Heart left ventricle (tissue), 13 donors: ENCODE measurements around the gene ERMP1.

Experiments used
- POLR2A ChIP-seq, 2 donors: fragments of 450-650 bp; IDR thresholded peaks; one replicate each; pipeline ENCODE4 v1.6.1; 2017; ENCODE audit warnings: antibody characterized with exemption in 2 of 2, mild to moderate bottlenecking in 2 of 2, moderate library complexity in 2 of 2
- TF ChIP-seq, protein P1 (sequence below), 12 donors: fragments of 200-600 bp; sonication (generic) in 4 of 12; IDR thresholded peaks; one replicate each; pipeline versions ENCODE4 v1.5.0 to v1.8.0; 2018 to 2022; ENCODE audit warnings: antibody characterized with exemption in 12 of 12, mild to moderate bottlenecking in 5 of 12
- donor health status: ischemic (EF 13 %, LVEDD 7.1; RV severe dilation, severe dysfunction).
- donor health status: DM: no; HTN: yes; CAD: no.
- donor health status: DM: no; HTN: no; CAD: no.
- donor health status: ischemic (EF 25% LVEDD 6.9; RV normal size, moderate dysfunction).
- donor health status: ischemic (EF 25% LVEDD 5.7; RV mildly dilated, moderate dysfunction).
- donor health status: ischemic (EF 35%, LVEDD 5.7; RV mildly dilated, moderate dysfunction).
- donor health status: nonischemic (EF 11% LVEDD 7.7; RV severe dilation, severe dysfunction).
- donor health status: DM: yes; HTN: yes; CAD: no.
- donor health status: PGD.
- donor health status: ischemic (EF 29% LVEDD 5.4; RV normal size, mild dysfunction).
- donor health status: nonischemic (EF 23%, LVEDD 6.1; RV moderate dilation, normal function).

DNA sequence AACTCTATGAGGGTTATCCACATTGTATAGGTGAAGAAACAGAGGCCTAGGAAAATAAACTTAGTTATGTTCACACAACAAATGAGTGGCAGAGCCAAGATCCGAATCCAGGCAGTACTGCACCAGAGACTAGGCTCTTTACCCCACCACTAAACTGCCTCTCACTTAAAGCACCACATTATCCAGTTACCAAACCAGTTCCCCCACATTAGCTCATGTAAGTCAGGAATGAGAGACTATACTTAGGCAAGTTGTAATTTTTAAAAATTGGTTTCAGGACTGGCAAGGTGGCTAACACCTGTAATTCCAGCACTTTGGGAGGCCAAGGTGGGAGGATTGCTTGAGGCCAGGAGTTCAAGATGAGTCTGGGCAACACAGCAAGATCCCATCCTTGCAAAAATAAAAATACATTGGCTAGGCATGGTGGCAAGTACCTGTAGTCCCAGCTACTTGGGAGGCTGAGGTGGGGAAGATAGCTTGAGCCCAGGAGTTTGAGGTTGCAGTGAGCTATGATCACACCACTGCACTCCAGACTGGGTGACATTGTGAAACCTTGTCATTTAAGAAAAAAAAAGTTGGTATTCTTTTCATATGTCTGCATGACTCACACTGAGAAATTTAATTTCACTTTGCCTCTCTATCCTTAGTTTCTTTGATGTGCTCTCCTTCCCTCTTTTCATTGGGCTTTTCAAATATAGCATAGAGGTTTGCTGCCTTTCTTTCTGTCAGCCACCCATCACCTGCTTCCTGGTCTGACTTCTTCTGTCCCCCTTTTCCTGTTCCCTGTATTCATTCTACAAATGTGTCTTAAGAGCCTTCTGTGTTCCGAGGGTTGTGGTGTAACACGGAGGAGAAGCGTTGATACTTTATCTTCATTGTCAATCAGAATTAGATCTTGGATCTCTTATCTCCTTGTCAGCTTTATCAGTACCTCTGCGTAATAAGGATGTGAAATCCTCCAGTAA lies 64.7 kb downstream of the ERMP1 start:
- TF ChIP-seq POLR2A (IDR thresholded peaks at IDR 0.05), result no peak
- TF ChIP-seq, protein P1, sequence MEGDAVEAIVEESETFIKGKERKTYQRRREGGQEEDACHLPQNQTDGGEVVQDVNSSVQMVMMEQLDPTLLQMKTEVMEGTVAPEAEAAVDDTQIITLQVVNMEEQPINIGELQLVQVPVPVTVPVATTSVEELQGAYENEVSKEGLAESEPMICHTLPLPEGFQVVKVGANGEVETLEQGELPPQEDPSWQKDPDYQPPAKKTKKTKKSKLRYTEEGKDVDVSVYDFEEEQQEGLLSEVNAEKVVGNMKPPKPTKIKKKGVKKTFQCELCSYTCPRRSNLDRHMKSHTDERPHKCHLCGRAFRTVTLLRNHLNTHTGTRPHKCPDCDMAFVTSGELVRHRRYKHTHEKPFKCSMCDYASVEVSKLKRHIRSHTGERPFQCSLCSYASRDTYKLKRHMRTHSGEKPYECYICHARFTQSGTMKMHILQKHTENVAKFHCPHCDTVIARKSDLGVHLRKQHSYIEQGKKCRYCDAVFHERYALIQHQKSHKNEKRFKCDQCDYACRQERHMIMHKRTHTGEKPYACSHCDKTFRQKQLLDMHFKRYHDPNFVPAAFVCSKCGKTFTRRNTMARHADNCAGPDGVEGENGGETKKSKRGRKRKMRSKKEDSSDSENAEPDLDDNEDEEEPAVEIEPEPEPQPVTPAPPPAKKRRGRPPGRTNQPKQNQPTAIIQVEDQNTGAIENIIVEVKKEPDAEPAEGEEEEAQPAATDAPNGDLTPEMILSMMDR (IDR thresholded peaks at IDR 0.05), result no peak
